Body of pancreas (tissue), 4 donors: Measurements from ENCODE around the gene ACTR10. TPM values are rescaled to one million over a fixed set of nuclear protein-coding genes. Genes with fewer than 3 reads are reported as not detected.
A peak's percentile ranks its signal among the peaks of the same experiment; 100 is the strongest.

ENCODE experiments used
- ATAC-seq: fragments of 150-250 bp; one replicate; pipeline ENCODE4 v1.9.1; 2016
- DNase-seq, 4 donors: peaks; one replicate each; pipeline ENCODE4 v3.0.0-alpha.2; 2019
- H3K27ac ChIP-seq, 4 donors: fragments of 200-600 bp; sonication (generic); 1 replicate in 3 of 4; 2 replicates in 1 of 4; pipeline versions ENCODE4 v1.5.1 to v1.6.1; 2016 to 2019; ENCODE audit warnings: mild to moderate bottlenecking in 1 of 4, mixed read lengths in 1 of 4, moderate library complexity in 1 of 4
- H3K27me3 ChIP-seq, 2 donors: fragments of 200-600 bp; sonication (generic); one replicate each; pipeline ENCODE4 v1.6.0; 2016; ENCODE audit warnings: mild to moderate bottlenecking in 1 of 2
- H3K36me3 ChIP-seq, 2 donors: fragments of 200-600 bp; sonication (generic); replicated peaks in 1 of 2; 2 replicates each; pipeline ENCODE4 v1.5.1; 2016; ENCODE audit warnings: low read depth in 2 of 2; ENCODE audit not compliant: insufficient read depth in 1 of 2
- H3K4me1 ChIP-seq: fragments of 200-600 bp; sonication (generic); one replicate; pipeline ENCODE4 v1.6.0; 2016
- H3K4me3 ChIP-seq, 2 donors: fragments of 200-600 bp; sonication (generic); 1 replicate in 1 of 2; 2 replicates in 1 of 2; pipeline ENCODE4 v1.5.1; 2016 to 2019
- H3K9me3 ChIP-seq, 3 donors: fragments of 200-600 bp; sonication (generic); 1 replicate in 2 of 3; 2 replicates in 1 of 3; pipeline ENCODE4 v1.5.1; 2016
- POLR2A ChIP-seq, 3 donors: fragments of 450-650 bp; IDR thresholded peaks; one replicate each; pipeline ENCODE4 v1.6.1; 2016; ENCODE audit warnings: antibody characterized with exemption in 3 of 3, mild to moderate bottlenecking in 2 of 3
- WGBS, 2 donors: methylation state at CpG; one replicate each; pipeline ENCODE4 v1.1.5; 2017; 5-methylcytosine and 5-hydroxymethylcytosine counted together
- intact Hi-C: fragments of 100-400 bp; cut with DNase I; formaldehyde crosslinking; loops from one replicate; pipeline ENCODE4 v1.15.1; 2023
- total RNA-seq, 2 donors: library from RNA; depleted of rRNA; stranded (reverse); fragments of >200 nt; gene quantifications; one replicate each; pipeline ENCODE4 v1.1.0, GENCODE V29; 2016
- TF ChIP-seq, protein P1 (sequence below), 7 experiments: fragments of 450-650 bp in 4 of 7; fragments of 200-600 bp in 3 of 7; sonication (generic) in 3 of 7; IDR thresholded peaks; one replicate each; pipeline ENCODE4 v1.5.1; 2016 to 2019; ENCODE audit warnings: antibody characterized with exemption in 7 of 7

Gene ACTR10
- total RNA-seq, 2 donors from 2014 or later = 31.9 to 74.5 TPM

DNA sequence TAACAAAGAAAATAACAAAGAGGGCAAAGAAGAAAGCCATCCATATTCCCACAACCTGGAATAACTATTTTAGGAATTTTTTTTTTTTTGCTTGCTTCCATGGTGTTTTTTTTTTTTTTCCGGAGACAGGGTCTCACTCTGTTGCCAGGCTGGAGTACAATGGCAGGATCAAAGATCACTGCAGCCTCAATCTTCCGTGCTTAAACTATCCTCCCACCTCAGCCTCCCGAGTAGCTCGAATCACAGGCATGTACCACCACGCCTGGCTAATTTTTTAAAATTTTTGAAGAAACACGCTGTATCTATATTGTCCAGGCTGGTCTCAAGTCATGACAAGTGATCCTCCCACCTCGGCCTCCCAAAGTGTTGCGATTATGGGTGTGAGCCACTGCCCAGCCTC lies 78.2 kb downstream of the ACTR10 start:
- TF ChIP-seq, protein P1, sequence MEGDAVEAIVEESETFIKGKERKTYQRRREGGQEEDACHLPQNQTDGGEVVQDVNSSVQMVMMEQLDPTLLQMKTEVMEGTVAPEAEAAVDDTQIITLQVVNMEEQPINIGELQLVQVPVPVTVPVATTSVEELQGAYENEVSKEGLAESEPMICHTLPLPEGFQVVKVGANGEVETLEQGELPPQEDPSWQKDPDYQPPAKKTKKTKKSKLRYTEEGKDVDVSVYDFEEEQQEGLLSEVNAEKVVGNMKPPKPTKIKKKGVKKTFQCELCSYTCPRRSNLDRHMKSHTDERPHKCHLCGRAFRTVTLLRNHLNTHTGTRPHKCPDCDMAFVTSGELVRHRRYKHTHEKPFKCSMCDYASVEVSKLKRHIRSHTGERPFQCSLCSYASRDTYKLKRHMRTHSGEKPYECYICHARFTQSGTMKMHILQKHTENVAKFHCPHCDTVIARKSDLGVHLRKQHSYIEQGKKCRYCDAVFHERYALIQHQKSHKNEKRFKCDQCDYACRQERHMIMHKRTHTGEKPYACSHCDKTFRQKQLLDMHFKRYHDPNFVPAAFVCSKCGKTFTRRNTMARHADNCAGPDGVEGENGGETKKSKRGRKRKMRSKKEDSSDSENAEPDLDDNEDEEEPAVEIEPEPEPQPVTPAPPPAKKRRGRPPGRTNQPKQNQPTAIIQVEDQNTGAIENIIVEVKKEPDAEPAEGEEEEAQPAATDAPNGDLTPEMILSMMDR (IDR thresholded peaks at IDR 0.05) = no peak
- TF ChIP-seq POLR2A (IDR thresholded peaks at IDR 0.05) = no peak
- no peaks in the 10 kb centered on the region for H3K9me3 ChIP-seq
- intact Hi-C loops = no loop called here
- 95 to 97% methylated on average over 8 of the region's 8 CpGs for WGBS, 2 donors
- no peaks in the 10 kb centered on the region for H3K27me3 ChIP-seq
- DNase-seq (no peak), ATAC-seq (no peak)
- H3K27ac ChIP-seq = no peak overlapping the region
- H3K4me3 ChIP-seq = no peak overlapping the region
- peaks cover 29% of the 10 kb centered on the region for H3K4me1 ChIP-seq
- H3K36me3 ChIP-seq = peaks cover 0 to 4% of the 10 kb centered on the region in 2 donors

DNA sequence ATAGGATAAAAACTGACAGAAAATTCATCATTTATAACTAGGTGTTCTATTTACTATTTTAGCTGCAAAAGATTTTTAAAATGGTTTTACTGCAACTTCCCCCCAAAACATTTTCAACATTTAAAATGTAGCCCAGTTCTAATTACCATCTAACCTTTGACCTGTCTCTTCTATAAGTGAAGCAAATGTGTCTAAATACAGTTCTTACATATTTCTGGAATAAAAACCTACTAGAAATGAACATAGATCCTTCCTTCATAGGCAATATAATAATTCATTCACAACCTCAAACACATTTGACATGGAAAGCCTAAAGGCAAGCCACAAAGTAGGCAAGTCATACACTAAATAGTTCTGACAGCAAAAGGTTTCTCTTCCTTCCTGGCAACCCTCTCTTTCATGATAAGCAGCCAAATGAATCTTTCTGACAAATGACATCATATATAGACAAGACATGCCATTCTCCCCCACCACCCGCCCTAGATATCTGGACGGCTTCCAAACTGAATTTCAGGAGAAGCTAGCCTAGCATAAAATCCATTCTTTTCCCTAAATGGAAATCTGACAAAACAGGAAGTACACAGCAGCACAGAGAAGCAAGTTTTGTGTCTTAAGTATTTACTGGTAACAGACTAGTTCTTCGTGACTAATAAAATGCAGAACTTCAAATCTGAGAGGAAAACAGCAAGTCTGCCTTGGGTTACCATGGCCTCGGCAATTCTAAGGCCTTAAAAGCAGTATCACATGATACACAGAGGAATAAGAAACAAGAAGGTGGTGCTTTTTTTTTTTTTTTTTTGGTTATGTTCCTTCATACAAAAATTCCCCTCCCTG lies 81.2 kb downstream of the ACTR10 start:
- H3K36me3 ChIP-seq = peaks cover 0 to 4% of the 10 kb centered on the region in 2 donors
- intact Hi-C loops = no loop called here
- 35 to 39% methylated on average over 4 of the region's 4 CpGs for WGBS, 2 donors
- ATAC-seq (peak; percentile 67), DNase-seq (peak in 2 of 4 donors; percentile 31 to 61)
- no peak for TF ChIP-seq POLR2A (IDR thresholded peaks at IDR 0.05)
- TF ChIP-seq, protein P1 (IDR thresholded peaks at IDR 0.05) = no peak
- peaks cover 38% of the 10 kb centered on the region for H3K4me1 ChIP-seq
- H3K9me3 ChIP-seq = no peaks in the 10 kb centered on the region
- no peak overlapping the region for H3K4me3 ChIP-seq
- H3K27ac ChIP-seq = peak overlapping the region in 3 of 4 donors; percentile 35 to 81 (median 67)
- no peaks in the 10 kb centered on the region for H3K27me3 ChIP-seq

DNA sequence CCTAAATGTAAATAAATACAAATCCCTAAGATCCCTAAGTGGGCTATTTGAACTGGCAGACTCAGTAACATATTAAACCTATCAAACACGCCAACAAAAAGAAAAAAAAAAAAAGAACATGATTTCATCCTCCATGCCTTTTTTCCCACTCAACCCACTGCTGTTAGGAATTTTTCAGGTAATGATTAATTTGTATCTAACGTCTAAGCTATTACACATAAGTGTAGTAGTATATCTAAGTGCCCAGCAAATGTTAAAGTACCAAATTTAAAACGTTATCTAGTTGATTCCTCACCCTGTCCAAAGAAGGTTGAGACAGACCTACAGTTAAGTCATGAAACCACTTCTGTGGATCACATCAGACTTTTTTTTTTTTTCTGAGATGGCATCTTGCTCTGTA lies 82.0 kb downstream of the ACTR10 start:
- 30 to 33% methylated on average over 3 of the region's 3 CpGs for WGBS, 2 donors
- H3K4me1 ChIP-seq = peaks cover 43% of the 10 kb centered on the region
- intact Hi-C loops = no loop called here
- DNase-seq (no peak), ATAC-seq (peak; percentile 32)
- no peaks in the 10 kb centered on the region for H3K27me3 ChIP-seq
- H3K4me3 ChIP-seq = no peak overlapping the region
- no peaks in the 10 kb centered on the region for H3K9me3 ChIP-seq
- no peak for TF ChIP-seq POLR2A (IDR thresholded peaks at IDR 0.05)
- TF ChIP-seq, protein P1 (IDR thresholded peaks at IDR 0.05) = no peak
- H3K27ac ChIP-seq = peak overlapping the region in 3 of 4 donors; percentile 8 to 81 (median 67)
- H3K36me3 ChIP-seq = peaks cover 0 to 4% of the 10 kb centered on the region in 2 donors

DNA sequence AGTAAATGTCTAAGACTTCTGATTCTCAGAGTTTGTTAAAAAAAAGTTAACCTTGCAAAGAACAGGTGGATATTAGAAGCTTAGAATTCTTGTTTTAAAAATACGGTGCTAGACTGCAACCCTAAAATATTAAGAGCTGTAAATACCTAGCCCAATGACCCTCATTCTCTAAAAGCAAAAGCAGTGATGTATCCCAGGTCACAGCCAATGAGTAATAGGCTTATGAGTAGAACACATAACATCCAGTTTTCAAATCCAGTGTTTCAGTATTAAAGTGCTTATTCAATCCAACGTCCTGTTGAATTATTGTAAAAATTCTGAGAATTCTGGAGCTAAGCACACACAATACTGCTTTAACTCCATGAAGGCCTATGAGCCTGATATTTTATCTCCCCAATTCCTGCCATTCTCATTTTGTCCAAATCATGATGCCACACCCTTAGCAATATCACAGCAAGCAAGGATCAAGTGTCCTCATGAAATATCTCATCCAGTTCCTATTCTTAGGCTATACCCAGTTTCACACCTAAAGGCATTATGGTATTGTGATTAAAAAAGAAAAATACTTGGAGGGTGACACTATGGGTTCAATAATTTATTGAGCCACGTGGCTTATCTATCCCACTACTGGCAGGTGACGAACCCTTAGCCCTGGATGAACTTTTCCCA lies 83.1 kb downstream of the ACTR10 start:
- no peaks in the 10 kb centered on the region for H3K9me3 ChIP-seq
- peaks cover 0 to 4% of the 10 kb centered on the region in 2 donors for H3K36me3 ChIP-seq
- intact Hi-C loops = no loop called here
- 49 to 62% methylated on average over 4 of the region's 4 CpGs for WGBS, 2 donors
- H3K27me3 ChIP-seq = no peaks in the 10 kb centered on the region
- no peak for TF ChIP-seq POLR2A (IDR thresholded peaks at IDR 0.05)
- ATAC-seq (no peak), DNase-seq (no peak)
- peak overlapping the region in 3 of 4 donors; percentile 16 to 81 (median 21) for H3K27ac ChIP-seq
- peaks cover 53% of the 10 kb centered on the region for H3K4me1 ChIP-seq
- H3K4me3 ChIP-seq = no peak overlapping the region

DNA sequence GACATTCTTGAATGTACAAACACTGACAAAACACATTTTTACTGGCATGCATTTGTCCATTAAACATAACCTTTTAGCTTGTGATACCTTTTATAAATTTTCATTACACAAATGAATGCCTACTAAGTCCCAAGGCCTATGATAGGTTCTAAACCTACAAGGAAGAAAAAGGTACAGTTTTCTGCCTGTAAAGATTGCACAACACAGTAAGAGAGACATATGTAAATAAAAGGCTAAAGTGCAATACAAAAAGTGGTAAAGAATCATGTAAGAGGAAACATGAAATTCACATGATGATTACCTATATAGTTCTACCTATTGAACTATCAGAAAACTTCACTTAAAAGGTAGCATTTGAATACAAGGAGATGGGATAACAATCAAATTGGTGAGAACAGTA lies 83.8 kb downstream of the ACTR10 start:
- DNase-seq (no peak), ATAC-seq (no peak)
- TF ChIP-seq POLR2A (IDR thresholded peaks at IDR 0.05) = no peak
- TF ChIP-seq, protein P1 (IDR thresholded peaks at IDR 0.05) = no peak
- no peaks in the 10 kb centered on the region for H3K9me3 ChIP-seq
- intact Hi-C loops = no loop called here
- no peaks in the 10 kb centered on the region for H3K27me3 ChIP-seq
- peaks cover 54% of the 10 kb centered on the region for H3K4me1 ChIP-seq
- H3K27ac ChIP-seq = peak overlapping the region in 2 of 4 donors; percentile 21 to 35
- peaks cover 0 to 4% of the 10 kb centered on the region in 2 donors for H3K36me3 ChIP-seq
- H3K4me3 ChIP-seq = no peak overlapping the region
